OCI-LY1 (cell line): ENCODE results near the gene STKLD1.

Experiments
- CTCF ChIP-seq: fragments of 200-600 bp; sonication (generic), shearing (Covaris generic); IDR thresholded peaks from 2 replicates; pipeline ENCODE4 v1.5.1; 2017; ENCODE audit warnings: mild to moderate bottlenecking, antibody characterized with exemption, low read length, moderate library complexity, mixed read lengths
- EZH2 ChIP-seq: fragments of 200-600 bp; sonication (generic), shearing (Covaris generic); IDR thresholded peaks from 2 replicates; pipeline ENCODE4 v1.8.0; 2017; ENCODE audit warnings: borderline replicate concordance, mixed run types, mild to moderate bottlenecking, antibody characterized with exemption, low read length, moderate library complexity, mixed read lengths

- TF ChIP-seq EZH2: no peak
- no peak for TF ChIP-seq CTCF
Observed at GRCh38 chr9:133429214-133429613, 53.0 kb downstream of the STKLD1 start.
